Body of pancreas (tissue), 4 donors: ENCODE data around the gene HIP1.

Source experiments
- CTCF ChIP-seq, 7 experiments: fragments of 450-650 bp in 4 of 7; fragments of 200-600 bp in 3 of 7; sonication (generic) in 3 of 7; IDR thresholded peaks; one replicate each; pipeline ENCODE4 v1.5.1; 2016 to 2019; ENCODE audit warnings: antibody characterized with exemption in 7 of 7
- POLR2A ChIP-seq, 3 donors: fragments of 450-650 bp; IDR thresholded peaks; one replicate each; pipeline ENCODE4 v1.6.1; 2016; ENCODE audit warnings: antibody characterized with exemption in 3 of 3, mild to moderate bottlenecking in 2 of 3

GRCh38 chr7:75629044-75629443, 109.7 kb downstream of the HIP1 start:
- TF ChIP-seq CTCF (IDR thresholded peaks at IDR 0.05) (no peak), POLR2A (IDR thresholded peaks at IDR 0.05) (no peak)
